Stimulated activated CD8-positive, alpha-beta memory T cell treated with anti-CD3 and anti-CD28 coated beads, Interleukin-15, amount 100 ng/mL, for 24 hours (primary cell): ENCODE data around the gene SCFD2.

ENCODE experiments used
- DNase-seq: peaks from one replicate; pipeline ENCODE4 v3.0.0-alpha.2; 2020; ENCODE audit warnings: low read depth

SCFD2 gene

DNA sequence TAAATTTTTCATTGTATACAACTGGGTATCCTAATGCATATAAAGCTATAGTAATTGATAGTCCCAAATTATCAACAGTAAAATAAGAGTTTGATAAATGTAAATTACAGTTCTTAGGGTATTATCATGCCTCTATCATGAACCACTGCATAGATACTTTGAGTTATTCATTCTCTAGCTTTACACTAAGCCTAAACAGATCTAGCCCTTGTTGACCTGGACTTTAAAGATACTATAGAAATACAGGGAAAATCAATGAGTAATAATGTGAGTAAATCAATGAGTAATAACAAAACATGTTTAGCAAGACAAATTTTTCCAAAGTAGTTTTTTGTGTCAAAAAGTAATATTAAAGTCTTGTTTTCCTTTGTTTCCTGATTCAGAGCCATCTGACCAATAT, 228.4 kb downstream of the SCFD2 start:
- no peak for DNase-seq

DNA sequence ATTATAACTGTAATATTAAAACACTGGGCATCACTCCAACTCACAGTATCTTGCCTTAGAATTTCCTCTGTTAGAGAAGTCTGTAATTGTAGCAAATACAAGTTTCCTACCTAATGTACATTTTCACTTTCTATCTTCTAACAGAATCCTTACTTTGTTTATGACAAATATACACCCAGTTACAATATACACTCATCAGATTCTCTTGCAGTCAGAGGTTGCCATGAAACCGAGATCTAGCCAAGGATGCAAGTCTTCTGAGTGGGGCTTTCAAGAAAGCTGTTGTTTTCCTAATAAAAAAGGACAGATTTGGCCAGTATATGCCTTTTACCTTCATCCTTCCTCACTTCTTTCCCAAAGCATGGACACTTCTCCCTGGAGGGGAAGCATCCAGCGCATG, 228.9 kb downstream of the SCFD2 start:
- DNase-seq: no peak

DNA sequence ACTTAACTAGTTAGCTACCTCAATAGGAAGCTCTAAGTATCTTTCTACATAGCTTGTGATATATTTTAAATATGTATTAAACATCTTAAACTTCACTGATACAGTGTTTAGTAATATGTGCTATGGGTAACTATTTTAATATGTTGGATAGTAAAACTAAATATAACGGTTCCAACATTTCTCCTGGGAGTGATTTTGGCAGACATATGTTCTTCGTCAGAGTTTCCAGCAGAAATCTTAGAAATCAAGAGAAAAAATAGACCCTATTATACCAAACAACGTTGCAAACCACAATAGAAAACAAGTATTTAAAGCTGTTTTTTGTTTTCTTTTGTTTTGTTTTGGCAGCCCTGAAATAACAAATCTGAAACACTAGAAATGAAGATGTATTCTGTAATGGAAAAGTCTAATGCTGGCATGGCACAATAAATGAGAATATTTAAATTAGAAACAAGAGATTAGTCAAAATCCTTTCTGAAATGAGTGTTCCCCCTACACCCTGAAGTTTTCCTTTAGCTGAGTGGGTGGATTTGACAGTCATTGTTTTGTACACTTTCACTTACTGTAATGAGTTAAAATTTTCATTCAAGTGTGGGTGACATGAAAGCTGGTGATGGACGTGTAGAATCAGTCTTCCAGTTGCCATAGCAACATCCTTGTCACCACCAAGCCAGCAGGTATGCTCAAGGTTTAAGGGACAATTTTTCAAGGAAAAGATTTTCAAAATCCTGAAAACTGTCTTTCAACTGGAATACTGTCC, 233.5 kb downstream of the SCFD2 start:
- DNase-seq: no peak

DNA sequence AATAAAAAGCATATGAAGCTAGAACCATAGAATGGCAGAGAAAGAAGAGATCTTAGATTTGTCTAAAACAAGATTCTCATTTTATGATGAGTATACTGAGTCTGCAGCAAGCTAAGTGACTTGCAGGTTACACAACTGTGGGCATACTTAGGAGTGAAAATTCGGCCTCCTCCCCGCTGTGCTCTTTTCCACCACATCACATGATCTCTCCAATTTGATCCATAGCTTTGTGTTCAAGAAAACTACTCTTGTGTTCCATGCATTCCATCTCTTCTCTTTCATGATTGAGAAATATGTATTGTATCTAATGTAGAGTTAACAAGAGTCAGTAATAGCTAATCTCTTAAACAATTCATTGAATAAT, 234.3 kb downstream of the SCFD2 start:
- no peak for DNase-seq

DNA sequence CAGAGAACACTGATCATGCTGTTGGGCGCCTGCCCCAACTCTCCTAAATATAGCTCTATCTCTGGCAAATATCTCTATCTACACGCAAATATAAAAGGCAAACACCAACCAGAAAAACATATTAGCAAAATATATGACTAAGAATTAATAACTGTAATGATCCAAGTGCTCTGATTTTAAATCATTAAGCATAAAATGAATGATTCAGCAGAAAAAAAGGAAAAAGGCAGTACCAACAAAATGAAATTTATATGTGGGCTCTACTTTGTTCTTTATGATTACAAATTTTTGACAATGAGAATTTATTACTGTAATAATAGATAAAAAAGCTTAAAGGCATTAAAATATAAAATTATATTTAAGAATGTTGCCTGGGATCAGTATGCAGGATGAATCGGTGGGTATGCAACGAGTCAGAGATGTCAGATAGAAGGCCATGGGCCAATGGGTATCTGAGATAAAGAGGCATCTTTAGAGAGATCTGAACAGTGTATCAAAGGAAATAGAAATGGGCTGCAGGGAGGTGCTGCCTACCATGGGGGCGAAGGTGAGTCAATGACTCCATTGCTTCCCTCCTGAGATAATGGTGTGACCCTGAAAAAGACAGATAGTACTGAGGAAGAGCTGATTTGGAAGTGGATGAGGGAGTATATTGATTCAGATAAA, 234.8 kb downstream of the SCFD2 start:
- no peak for DNase-seq

DNA sequence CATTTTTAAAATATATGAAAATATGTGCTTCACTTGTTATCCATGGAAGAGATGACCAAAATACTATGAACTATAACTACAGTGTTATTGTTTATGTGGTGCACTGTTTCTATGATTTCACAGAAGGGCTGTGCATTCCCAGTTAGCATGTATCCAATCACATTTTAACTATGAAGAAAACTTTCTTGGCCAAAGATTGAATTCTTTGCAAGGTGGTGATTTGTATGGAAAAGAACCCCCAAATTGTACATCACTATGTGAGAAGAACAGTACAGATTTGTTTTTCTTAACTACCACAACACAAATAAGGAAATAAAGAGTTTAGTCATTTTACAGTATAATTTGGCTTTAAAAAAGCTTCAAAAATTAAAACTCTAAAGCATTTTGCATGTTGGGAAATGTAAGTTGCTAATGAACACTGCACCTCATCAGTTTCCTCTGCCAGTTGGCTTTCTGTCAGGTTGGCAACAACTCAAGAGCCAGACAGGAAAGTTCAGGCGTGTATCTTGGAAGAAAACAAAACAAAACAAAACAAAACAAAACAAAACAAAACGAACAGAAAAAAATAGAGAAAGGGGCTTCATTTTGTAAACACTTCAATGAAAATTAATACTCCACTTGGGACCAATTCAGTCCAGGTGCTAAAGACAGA, 237.0 kb downstream of the SCFD2 start:
- DNase-seq: no peak

DNA sequence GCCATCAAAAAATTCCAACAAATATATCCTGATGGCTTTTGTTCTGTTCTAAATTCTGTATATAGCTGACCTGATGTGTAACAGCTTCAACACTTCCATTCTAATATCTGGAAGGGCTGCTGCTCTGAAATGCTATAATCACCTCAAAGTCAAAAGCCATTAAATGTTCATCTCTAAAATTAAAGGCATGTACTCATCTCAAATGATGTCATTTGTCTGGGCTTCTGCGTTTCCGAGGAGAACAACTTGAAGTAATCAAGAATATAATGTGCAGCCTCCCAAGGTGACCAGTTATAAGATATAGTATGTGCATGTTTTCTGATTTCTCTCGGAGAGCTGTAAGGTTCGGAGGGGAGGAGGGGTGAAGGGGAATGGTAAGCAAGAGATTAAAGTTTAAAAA, 237.6 kb downstream of the SCFD2 start:
- DNase-seq: no peak

DNA sequence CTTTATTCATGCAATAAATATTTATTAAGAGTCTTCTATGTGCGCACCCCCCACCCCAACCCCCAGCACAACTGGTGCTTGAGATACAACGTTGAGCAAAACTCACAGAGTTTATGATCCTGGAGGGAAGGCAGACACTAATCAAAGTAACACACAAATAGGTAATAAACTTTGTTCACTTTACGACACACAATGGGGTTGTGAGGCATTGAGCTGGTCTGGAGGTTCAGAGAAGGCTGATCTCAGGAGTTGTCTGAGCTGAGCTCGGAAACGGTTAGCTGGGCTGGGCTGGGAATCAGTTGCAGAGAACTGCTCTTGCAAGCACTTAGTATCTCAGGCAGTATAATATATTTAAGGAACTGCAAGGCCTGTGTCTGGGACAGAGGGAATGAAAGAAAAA, 238.5 kb downstream of the SCFD2 start:
- no peak for DNase-seq

DNA sequence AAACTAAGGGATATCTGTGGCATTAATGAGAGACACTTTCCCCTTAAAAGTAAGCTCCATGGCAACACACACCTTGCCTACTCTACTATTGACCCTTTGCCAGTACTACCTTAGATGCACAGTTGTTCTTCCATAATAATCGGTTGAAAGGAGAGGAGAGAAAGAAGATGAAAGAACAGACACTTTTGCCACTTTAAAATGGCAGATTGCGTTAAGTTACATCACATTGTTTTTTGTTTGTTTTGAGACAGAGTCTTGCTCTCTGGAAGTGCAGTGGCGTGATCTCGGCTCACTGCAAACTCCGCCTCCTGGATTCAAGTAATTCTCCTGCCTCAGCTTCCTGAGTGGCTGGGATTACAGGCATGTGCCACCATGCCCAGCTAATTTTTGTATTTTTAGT, 239.8 kb downstream of the SCFD2 start:
- DNase-seq: no peak

DNA sequence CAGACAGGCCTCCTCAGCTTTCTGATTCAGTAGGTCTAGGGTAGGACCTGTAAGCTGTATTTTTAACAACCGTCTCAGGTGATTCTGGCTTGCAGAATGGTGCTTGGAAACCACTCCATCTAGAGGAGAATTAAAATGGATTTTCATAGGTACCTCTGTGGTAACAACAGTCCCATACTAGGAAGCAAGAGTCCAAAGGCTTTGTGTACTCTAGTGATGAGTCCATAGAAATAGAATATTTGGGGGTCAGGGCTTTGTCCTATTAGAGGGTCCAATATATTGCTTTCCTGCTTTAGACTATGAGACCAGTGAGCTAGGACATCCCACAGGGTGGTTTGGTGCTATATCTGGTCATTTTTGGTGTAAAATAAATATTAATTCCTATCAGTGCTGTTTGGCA, 242.0 kb downstream of the SCFD2 start:
- DNase-seq: no peak

DNA sequence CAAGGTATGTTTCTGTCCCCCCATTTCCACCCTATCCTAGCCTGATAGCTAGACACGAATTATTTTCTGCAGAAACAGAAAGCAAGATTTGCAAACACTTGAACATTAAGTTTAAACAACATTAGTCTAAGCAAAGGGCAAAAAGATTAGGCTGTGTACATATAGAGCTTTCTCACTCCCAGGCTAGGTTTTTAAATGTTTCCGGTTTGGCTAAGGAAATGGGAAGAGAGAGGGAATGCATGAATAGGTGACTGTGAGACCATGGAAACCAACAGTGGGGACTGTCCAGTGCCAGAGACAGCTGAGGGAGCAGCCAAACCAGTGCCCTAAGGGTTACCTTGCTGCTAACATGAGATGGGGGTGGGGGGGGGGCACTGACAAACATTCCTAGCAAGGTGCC, 242.7 kb downstream of the SCFD2 start:
- DNase-seq: no peak

DNA sequence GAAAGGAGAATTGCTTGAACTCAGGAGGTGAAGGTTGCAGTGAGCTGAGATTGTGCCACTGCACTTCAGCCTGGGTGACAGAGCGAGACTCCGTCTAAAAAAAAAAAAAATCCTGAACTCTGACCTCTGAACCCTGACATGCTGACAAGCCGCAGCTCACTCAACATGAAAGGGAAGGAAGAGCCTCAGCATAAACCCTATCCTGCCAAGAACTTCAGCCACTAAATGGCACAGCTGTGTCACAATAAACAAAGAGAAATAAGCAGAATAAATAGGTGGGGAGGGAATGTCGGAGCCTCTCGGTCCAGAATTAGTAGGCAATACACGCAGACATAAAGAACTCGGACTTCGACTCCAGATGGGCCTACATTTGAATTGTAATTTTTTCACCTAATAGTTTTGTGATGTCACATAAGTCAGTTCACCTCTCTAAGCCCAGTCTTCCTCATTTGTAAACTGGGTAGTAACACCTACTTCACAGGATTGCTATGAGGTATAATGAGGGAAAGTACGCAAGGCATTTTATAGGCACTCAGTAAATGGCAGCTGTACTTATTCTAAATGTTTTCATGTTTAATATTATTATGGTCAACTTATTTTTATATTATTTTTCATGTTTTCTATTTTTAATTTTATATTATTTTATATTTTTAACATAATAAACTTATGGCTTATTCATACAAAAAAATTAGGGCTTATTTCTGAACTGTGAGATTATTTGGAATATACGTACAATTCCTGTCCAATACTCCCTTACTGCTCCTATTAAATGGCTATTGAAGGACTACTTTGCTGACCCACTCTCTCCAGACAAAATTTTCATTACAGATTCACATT, 243.4 kb downstream of the SCFD2 start:
- DNase-seq: no peak

DNA sequence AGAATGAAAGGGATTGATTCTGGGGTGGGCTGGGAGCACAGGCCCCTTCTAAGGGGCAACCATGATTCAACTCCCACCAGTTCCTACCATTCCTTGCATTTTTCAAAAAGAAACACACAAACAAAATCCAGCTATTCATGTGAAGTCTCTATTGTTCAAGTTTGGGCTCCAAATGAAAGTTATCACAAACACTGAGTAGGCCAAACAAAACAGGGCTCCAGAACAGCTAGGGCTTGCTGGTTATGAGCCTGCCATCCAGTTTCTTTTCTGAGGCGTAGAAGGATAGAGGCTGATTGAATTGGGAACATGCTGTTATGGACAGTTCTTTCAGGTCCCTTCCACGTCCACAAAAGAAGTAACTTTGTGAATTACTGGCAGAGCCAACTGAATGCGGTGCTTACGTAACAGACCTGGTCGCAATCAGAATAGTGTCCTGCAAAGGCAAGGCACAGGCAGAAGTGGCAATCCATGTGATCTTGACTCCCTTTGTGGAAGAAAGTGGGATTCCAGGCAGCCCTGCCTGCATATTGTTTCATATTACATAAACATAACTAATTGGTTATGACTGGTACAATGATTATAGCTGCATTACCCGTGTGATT, 244.5 kb downstream of the SCFD2 start:
- DNase-seq: no peak

DNA sequence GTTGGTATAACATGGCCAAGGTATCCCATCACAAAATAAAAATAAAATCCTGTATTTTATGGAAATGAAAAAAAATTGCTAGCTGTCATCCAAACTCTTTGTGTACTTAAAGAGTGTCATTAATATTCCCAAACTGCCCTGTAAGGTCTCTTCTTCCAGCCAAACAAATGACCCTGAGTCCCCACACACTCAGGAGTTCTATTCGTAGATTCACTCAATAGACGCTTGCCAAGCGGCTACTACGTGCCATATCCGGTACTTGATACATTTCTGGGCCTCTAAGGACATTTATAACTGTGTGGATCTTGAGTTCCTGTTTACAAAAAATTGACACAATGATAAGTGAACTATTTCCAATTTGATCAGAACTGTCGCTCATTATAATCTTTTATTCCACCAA, 245.1 kb downstream of the SCFD2 start:
- DNase-seq: no peak

DNA sequence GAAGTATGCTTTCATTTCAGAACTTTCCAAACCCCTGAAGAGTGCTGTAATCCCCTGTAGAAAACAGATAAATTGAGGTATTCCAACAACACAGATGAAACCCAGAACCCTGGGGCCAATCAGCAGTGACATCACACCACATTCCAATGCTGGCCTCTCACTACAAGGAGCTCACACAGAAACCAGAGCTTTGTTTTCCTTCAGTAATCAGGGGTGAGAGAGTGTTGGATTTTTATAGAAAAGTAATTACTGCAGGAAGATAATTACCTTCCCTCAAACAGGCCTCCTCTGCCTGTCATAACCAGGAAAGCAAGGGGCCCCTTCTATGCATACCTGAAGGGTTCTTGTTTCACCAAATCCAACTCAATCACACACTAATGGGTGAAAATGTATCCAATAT, 246.2 kb downstream of the SCFD2 start:
- DNase-seq: no peak

DNA sequence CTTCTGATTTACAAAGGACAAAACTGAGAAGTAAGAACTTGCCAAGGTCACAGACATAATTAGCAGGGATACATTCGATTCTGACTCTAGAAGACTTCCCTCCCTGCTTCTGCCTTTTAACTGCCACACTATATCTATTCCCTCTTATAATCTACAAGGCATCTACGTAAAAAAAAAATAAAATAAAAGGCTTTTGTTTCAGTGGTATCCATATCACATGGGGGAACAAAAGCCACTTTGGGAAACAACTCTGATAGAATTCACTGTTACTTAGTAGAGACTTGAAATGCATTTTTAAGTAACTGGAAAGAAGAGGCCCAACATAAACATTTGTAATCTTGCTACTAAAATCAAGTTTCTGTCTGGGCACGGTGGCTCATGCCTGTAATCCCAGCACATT, 247.2 kb downstream of the SCFD2 start:
- no peak for DNase-seq

DNA sequence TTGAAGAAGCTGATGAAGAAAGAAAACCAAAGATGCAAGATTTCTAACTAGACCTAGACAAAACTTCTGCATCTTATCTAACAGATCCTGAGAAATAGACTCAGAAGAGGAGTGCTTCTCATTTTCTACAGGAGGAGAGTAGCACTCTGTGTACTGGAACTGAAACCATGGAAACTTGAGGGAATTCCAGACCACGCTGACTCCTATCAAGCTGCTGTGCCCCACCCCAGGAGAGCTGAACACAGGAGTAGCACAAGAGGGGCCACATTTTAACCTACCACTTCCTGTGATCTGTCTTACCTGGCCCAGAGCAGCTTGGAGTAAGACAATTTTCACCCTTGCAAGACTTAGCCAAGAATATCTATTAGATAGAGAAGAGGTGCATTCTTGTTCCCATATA, 248.9 kb downstream of the SCFD2 start:
- no peak for DNase-seq

DNA sequence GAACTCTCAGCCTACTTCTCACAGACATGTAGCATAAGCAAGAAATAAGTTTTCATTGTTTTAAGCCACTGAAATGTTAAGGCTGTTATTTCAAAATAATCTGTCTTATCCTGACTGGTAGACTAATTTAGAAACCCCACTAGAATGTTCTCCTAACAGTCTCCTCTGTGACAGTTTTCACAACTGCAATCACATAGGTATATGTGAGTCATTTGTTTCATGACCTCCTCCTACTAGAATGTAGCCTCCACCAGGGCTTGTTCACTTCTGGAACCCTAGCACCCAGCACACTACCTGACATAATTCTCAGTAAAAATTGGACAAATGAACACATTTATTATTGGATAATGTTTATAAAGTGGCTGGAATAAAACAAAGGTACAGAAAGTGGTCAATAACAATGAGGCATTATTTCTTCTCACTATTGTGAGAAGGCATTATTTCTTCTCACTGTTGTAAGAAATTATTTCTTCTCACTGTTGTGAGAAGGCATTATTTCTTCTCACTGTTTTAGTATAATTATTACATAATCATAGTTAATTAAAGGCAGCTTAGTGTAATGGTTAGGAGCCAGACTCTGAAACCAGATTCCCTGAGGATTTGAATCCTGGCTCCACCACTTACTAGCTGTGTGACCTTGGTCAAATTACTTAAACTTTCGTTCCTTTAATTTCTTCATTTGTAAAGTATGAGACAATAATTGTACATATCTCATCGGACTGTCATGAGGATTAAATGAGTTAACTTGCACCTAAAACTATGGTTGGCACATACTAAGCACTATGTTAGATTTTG, 252.2 kb downstream of the SCFD2 start:
- no peak for DNase-seq

DNA sequence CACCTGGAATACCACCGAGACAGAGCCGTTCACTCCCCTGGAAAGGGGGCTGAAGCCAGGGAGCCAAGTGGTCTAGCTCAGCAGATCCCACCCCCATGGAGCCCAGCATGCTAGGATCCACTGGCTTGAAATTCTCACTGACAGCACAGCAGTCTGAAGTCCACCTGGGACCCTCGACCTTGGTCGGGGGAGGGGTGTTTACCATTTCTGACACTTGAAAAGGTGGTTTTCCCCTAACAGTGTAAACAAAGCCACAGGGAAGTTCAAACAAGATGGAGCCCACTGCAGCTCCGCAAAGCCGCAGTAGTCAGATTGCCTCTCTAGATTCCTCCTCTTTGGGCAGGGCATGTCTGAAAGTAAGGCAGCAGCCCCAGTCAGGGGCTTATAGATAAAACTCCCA, 260.5 kb downstream of the SCFD2 start:
- DNase-seq: no peak

DNA sequence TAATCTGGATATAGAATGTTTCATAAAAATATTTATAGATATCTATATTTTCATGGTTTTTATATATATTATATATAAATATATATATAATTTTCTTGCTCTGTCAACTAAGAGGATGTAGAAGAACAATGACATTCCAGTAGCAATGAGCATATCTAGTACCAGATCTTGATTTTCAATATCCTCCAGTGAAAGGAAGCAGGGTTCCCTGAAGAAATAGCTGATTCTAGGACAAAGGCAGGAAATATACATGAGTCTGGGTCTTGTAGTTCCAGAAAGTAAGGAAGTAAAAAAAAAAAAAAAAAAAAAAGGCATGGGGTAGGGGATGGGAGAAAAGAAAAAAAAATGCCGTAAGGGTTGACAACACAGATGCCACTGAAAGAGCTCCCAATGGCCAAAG, 262.4 kb downstream of the SCFD2 start:
- no peak for DNase-seq

DNA sequence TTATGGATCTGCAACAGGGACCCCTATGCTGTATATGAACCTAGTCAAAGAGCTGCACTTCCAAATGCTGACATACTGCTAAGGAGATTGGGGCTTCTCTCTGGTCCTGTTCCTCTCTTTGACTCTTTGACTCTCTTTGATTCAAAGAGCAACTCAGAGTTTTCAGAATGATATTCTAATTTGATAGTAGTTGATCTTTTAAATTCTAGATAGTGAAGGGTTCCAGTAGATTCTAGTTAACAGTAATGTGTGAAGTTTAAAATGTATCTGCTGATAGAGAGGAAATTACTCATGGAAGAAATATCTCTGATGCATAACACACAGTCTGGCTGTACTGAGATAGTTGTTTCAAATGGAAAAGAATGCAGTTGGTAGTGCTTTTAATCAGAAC, 264.7 kb downstream of the SCFD2 start:
- no peak for DNase-seq
